GM10266 (cell line): Measurements from ENCODE around the gene HOXA10.

ENCODE experiments used
- DNase-seq: peaks from one replicate; pipeline ENCODE4 v3.0.0; 2012; ENCODE audit errors: extremely low spot score
- TF ChIP-seq, protein P1 (sequence below): IDR thresholded peaks from 2 replicates; pipeline ENCODE4 v1.5.1; 2012; ENCODE audit warnings: mild to moderate bottlenecking, low read depth; ENCODE audit not compliant: control insufficient read depth, insufficient read depth; ENCODE audit errors: missing control alignments

The HOXA10 gene

GRCh38 chr7:27179030-27179429 lies 4.9 kb upstream of the HOXA10 start:
- DNase-seq, result no peak

DNA sequence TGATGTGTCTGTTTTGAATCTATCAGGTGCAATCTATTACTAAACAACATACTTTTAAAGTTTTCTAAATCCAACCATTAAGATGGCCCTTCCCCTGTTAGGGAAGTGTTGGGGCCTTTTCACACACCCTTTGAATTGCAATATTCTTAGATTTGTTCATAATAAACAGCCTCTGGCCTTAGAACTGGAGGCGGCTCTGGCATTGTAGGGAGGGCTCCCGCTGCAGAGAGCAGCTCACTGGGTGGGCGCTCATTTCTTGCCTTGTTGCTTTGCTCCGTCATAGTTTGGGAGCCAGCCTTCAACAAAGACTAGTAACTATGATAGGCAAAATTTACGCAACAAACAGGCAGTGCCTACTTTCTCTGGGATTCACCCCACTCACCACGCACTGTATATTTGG lies 4.2 kb upstream of the HOXA10 start:
- no peak for DNase-seq
- TF ChIP-seq, protein P1, sequence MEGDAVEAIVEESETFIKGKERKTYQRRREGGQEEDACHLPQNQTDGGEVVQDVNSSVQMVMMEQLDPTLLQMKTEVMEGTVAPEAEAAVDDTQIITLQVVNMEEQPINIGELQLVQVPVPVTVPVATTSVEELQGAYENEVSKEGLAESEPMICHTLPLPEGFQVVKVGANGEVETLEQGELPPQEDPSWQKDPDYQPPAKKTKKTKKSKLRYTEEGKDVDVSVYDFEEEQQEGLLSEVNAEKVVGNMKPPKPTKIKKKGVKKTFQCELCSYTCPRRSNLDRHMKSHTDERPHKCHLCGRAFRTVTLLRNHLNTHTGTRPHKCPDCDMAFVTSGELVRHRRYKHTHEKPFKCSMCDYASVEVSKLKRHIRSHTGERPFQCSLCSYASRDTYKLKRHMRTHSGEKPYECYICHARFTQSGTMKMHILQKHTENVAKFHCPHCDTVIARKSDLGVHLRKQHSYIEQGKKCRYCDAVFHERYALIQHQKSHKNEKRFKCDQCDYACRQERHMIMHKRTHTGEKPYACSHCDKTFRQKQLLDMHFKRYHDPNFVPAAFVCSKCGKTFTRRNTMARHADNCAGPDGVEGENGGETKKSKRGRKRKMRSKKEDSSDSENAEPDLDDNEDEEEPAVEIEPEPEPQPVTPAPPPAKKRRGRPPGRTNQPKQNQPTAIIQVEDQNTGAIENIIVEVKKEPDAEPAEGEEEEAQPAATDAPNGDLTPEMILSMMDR, result no peak

More at GRCh38 chr7:27179030-27179429, 4.9 kb upstream of the HOXA10 start:
- TF ChIP-seq, protein P1, result no peak

GRCh38 chr7:27177795-27178320 lies 3.7 kb upstream of the HOXA10 start:
- DNase-seq, result no peak
- TF ChIP-seq, protein P1, result no peak

- DNase-seq, result no peak
- TF ChIP-seq, protein P1, result no peak
Observed at GRCh38 chr7:27176962-27177794, 3.1 kb upstream of the HOXA10 start.

DNA sequence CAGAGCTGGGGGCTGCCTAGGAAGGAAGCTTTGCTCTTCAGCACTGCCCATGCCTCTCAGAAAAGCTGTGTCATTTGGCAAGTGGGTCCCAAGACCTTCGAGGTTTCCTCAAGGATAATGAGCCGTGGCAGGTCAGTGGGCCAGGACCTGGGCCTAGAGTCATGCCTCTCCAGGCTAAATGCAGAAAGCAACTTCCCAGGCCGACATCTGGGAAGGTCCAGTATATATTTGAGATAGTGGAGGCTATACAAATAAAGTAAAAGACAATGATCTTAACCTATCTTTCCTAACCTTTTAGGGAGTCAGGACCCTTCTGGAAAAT lies 2.4 kb upstream of the HOXA10 start:
- no peak for DNase-seq
- TF ChIP-seq, protein P1, result no peak

GRCh38 chr7:27175626-27176523 lies 1.8 kb upstream of the HOXA10 start:
- TF ChIP-seq, protein P1, result no peak
- no peak for DNase-seq
